Activated CD4-positive, alpha-beta T cell treated with anti-CD3 and anti-CD28 coated beads, Interleukin-2, amount 50 U/mL, for 4 hours (primary cell): ENCODE results near the gene TASP1.
"Not testable (repeated sequence)": the region's sequence is repeated elsewhere in the genome, so short reads cannot be mapped to it uniquely, and the experiment has no call there.

ENCODE experiments used
- DNase-seq, 2 experiments: peaks; one replicate each; pipeline ENCODE4 v3.0.0-alpha.2; 2020

TASP1 gene

DNA sequence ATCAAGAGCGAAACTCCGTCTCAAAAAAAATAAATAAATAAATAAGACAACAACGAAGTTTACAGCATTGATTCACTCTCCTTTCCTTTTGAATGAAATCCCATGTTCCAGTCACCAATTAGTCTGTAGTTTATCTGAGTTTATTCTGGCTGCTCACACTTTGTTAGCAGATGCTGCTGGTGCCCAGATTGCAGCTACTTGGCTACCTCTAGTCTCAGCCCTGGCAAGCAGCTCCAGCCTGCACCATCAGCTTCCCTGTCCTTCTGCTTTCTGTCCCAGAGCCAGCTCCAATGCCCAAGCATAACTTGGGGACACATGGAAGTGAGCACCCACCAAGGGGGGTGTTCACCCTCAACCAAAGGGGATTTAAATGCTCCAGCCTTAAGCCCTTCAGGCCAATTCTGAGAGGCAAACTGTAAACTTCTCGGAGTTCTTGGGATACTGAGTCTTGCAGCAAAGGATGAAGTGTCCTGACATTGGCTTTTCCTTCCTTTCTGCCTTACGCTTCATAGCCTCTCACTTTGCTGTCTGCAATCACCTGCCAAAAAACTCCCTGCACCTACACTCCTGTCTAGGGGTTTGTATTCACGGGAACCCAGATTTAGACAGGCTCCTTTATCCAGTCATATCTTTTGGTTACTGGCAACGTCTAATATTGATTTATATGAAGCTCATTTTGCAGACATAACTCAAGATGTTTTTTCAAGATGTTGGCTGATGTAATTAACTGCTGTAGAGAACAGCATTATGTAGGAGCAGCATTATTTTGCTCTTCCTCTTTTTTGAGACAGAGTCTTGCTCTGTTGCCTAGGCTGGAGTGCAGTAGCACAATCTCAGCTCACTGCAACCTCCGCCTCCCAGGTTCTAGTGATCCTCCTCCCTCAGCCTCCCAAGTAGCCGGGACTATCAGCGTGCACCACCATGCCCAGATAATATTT, 9.8 kb upstream of the TASP1 start:
- no peak for DNase-seq

DNA sequence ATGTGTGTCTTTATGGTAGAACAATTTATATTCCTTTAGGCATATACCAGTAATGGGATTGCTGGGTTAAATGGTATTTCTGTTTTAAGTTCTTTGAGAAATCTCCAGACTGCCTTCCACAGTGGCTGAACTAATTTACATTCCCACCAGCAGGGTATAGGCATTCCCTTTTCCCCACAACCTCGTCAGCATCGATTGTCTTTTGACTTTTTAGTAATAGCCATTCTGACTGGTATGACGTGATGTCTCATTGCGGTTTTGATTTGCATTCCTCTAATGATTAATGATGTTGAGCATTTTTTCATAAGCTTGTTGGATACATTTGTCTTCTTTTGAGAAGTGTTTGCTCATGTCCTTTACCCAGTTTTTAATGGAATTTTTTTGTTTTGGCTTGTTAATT, 5.3 kb upstream of the TASP1 start:
- DNase-seq, result no peak

DNA sequence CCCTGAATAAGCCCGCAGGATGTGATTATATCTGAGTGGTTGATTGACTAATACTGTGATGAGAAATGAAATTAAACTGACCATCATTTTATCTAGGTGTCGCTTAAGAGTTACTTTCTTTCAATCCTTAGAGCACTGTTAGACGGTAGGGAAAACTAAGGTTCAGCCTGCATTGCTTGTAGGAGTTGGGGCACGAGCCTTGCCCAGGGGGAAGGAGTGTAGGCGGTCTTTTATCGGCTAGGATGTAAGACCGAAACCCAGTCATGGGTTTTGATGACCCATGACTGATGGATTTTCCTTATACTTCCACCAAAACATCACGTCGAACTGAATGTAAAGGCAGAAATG, 392 bp upstream of the TASP1 start:
- DNase-seq, result no peak

DNA sequence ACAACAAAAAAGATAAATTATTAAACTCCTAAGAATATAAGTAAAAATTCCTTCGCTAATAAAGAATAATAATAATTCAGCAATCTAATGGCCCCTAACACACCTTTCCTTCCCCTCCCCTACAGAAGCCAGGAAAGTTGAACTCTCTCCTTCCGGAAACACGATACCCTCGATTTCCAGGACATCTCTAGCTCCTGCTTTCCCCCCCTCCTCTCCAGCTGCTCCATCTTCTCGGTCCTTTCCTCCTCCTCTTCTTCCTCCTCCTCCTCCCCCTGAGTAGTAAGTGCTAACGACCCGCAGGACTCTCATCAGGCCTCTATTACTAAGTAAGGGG, 603 bp downstream of the TASP1 start:
- no peak for DNase-seq

DNA sequence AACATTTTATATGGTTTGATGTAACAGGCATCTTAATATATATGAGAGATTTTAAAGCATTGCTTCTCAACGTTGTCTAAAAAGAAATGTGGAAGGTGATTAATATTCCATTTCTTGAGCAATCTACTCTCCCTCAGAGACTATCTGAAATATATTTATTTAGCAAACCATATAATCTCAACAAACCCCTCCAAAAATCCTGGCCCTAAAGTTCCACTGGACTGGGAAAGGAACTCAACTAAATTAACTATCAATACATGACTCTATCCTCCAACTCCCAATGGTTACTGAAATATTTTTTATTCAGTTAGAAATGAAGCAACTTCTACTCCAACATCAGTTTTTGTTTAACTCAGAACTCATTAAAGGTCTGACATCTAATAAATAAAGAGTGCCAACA, 6.3 kb downstream of the TASP1 start:
- no peak for DNase-seq

DNA sequence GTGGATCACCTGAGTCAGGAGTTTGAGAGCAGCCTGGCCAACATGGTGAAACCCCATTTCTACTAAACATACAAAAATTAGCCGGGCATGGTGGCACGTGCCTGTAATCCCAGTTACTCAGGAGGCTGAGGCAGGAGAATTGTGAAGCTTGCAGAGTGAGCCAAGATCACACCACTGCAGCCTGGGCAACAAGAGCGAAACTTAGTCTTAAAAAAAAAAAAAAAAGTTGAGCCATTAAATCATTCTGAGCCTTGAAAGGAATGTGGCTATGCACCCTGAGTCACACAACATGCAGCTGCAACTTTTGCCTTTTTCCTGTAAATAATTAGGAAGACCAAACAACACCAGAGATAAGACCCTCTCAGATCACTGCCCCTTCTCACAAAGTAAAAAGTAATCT, 11.2 kb downstream of the TASP1 start:
- DNase-seq, result not testable (repeated sequence)

DNA sequence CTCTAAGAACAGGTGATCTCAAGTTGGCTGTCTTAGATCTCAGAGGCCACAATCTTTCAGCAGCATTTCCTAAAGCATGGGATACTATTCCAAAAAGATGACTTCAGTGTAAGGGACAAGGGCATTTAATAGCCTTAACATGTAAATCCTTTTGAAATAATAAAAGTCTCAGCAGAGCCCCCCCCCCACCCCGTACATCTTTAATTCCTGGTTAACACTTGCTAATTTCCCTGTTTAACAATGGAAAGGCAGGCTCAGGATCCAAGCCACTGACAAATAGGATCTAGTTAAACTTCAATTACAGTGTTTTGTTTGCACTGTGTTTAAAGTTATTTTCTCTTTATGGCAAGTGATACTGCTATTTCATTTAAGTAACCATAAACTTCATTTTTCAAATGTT, 12.0 kb downstream of the TASP1 start:
- DNase-seq, result no peak

DNA sequence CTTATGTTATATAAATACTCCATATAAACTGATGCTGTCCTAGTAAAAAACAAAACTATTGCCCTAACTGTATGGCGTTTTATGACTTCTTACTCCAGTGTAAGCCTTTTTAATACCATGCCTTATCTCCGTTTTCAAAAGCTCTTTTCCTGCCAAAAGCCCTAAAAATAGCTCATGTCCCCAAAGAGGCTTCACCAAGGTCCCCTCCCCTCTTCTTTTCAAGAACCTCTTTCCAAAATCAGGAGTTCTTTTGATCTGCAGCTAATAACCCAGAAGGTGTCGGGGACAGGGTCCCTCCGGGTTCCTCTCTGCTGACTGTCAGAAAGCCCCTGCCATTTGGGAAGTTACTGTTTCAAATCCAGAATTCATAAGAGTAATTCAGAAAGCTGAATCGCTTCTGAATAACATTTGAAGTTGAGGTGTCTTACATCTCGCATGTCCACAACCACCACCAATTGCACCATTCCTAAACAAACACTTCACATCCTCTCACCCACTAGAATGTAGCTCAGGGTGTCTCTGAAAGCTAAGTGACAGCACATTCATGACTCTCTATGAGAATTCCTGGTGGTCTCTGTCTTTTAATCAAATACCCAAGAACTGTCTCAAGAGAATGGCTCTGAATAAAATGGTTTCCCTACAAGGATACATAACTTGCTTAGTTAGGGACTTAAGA, 13.3 kb downstream of the TASP1 start:
- DNase-seq, result no peak

DNA sequence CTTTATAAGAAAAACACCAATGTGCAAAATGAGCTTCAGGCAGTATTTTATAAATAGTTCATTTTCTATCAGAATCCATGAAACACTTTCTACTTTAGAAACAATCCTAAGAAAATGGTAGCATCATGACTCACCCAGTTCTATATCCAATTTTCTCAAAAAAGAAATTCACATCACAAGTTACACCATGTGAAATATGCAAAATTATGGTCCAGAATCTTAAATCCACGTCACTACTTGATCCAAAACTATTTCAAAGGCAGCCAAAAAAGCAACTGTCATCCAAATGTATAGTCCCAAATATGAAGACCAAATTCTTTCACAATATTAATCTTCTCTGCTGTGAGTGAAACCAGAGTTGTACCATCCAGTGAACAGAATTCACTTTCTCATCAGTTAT, 19.3 kb downstream of the TASP1 start:
- not testable (repeated sequence) for DNase-seq

DNA sequence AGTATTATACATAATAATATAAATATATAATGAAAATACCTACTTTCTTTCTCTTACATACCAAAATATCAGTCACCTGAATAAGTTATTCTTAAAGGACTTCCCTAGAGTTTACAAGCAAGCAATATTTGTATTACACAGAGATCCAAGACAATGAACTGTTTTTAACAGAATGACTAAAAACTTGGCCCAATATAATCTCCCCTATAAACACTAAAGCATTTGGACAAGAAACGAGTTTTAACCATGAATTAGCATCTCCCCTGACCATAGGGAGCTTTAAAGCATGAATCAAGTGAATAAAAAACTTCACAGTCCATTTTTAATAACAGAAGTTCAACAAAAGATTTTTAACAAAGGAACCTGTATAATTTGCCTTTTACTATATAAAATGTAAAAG, 20.3 kb downstream of the TASP1 start:
- DNase-seq, result not testable (repeated sequence)

DNA sequence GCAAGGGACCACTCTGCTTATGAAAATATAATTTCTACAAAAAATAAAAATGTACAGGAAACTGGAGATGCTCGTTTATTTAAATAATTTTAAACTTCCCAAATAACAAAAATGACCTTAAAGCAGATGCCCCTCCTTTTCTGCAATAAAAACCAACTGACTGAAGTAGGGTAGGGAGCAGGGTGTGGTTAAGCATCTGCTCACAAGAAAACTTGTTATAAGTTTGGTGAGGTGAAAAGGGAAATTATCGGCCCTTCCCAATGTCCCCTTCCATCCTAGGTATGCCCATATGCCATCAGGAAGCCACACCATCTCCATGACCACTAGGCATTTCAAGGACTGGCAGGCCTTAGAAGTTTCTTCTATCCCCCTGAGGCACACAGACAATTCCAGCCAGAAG, 21.1 kb downstream of the TASP1 start:
- not testable (repeated sequence) for DNase-seq

DNA sequence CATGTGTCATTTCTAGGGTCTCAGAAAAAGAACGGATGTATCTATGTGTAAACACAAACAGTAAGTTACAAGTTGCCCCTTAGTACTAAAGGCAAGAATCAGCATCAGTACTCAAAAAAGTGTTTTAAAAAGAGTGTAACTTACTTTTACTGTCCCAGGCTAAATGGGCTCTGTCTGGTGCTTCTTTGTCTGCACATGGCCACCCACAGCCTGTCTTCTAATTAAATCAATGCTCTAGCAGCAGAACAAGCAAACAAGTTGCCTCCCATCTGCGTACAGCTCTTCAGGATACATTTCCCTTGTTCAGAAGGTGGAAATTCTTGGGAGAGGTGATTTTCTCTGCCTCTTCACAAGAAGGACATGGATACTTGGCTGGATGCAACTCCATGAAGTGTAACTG, 22.0 kb downstream of the TASP1 start:
- DNase-seq, result not testable (repeated sequence)

DNA sequence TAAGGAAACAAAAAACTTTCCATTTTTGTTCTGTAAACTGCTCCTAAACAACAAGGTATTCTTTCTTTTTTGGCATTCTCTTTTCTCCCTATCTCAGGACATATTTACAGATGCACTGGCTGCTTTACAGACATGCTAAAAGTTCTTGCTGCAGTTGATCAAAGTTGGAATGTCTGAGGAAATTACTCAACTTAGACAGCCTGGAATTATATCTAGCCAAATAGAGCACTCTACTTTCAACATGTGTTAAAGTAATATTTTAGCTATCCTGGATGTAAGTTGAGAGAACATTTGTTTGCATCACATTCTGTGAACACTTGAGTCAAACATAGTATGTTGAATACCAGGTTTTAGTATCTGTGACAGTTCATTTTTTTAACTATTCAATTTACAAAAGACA, 24.8 kb downstream of the TASP1 start:
- no peak for DNase-seq

DNA sequence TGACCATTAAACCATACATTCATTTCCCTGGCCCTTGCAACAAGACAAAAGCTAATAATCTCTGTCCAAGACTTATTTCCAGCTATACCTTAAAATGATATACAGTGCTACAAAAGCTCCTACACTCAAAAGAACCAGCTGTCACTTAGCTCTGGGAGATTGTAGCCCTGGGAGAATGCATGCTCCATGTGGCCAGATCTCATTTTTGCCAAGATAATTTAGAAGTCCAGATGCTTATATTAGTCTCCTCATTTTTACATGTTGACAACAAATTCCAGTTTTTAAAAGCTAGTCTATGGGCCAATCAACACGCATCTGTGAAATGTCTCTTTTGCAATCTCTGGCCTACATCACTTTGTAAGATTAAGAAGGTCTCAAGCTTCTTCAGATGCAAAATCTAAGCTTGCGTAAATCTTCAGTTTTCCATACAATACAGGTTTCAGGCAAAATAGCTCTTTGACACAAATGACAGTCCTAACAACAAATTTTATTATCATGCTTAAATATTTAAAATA, 27.1 kb downstream of the TASP1 start:
- DNase-seq, result no peak

DNA sequence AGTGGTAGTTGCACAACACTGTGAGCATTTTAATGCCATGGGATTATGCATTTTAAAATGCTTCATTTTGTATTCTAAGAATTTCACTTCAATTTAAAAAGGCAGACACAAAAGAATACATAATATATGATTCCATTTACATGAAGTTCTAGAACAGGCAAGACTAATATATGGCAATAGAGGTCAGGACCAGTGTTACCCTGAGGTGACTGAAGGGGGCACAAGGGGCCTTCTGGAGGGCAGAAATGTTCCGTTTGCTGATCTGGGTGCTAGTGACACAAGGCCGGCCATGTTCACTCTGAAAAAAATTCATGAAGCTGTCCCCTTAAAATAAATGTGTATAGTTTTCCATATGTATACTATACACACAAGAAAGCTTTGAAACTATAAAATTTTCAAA, 28.5 kb downstream of the TASP1 start:
- no peak for DNase-seq

DNA sequence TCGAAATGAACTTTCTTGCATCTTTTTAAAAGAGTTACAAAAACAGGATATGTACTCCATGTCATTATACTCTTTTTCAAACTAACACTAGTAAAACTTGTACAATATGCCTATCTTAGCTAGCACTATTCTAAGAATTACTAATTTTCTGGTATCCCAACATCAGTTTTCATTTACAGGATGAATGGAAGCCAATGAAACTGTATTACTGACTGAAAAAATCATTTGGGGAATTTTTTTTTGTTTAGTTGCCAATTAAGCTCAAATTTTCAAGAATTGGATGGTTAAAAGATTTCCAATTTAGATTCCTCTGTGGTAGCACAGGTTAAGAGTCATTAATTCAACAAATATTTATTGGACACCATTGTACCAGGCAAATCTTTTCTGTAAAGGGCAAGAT, 30.7 kb downstream of the TASP1 start:
- DNase-seq, result no peak

DNA sequence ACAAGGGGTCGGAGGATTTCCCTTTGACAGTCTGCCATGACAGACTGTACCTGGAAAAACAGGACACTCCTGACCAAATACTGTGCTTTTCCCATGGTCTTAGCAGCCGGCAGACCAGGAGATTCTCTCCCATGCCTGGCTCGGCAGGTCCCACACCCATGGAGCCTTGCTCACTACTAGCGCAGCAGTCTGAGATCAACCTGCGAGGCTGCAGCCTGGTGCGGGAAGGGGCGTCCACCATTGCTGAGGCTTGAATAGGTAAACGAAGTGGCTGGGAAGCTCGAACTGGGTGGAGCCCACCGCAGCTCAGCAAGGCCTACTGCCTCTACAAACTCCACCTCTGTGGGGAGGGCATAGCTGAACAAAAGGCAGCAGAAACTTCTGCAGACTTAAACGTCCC, 45.3 kb downstream of the TASP1 start:
- DNase-seq, result not testable (repeated sequence)

DNA sequence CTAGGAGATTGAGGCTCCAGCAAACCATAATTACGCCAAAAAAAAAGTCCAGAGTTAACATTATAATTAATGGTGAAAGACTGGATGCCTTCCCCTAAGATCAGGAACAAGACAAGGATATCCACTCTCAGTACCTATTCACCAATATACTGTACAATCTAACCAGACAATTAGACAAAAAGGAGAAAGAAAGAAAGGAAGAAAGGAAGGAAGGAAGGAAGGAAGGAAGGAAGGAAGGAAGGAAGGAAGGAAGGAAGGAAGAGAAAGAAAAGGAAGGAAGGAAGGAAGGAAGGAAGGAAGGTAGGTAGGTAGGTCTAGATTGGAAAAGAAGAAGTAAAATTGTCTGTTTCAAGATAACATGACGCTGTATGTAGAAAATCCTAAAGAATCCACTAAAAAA, 50.7 kb downstream of the TASP1 start:
- DNase-seq, result no peak

DNA sequence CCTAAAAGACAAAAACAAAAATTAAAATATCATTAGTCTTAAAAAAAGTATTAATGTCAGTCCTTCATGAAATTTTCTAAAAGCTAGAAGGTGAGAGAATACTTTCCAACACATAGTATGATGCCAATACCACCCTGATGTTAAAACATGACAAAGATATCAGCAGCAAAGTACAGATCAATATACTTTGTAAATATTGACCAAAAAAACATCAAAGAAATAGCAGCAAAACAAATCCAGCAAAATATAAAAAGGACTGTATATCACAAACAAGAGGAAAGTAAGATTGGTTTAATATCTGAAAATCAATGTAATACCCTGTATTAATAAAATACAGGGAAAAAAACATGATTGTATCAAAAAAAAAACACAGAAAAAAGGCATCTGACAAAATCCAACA, 51.4 kb downstream of the TASP1 start:
- no peak for DNase-seq

DNA sequence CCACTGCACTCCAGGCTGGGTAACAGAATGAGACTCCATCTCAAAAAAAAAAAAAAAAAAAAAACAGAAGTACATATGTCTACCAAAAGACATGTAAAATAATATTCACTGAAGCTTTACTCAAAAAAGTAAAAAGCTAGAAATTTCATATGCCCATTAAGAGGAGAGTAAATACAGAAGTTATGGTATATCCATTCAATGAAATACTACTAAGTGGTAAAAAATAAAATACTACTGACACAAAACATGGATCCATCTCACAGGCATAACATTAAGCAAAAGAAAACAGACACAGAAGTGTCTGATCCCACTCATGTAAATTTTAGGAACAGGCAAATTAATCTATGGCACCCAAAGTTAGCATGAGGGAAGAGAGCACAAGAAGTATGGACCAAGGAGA, 52.6 kb downstream of the TASP1 start:
- DNase-seq, result no peak

DNA sequence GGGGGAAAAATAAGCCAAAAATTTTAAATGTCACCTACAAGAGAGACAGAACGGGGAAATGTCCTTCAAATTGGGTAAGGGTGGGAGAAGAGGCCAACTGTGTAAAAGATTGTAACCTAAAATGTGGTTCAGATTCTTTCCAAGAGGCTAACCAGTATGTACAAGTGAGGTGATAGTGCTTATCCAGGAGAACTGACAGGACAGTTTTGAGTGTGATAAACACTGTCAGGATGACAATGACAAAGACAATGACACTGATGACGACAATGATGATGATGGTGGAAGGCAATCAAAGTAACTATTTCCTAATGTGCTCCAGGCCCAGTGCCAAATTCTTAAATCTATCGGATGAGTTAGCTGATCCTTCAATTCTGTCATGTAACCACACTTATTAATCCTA, 57.3 kb downstream of the TASP1 start:
- no peak for DNase-seq

DNA sequence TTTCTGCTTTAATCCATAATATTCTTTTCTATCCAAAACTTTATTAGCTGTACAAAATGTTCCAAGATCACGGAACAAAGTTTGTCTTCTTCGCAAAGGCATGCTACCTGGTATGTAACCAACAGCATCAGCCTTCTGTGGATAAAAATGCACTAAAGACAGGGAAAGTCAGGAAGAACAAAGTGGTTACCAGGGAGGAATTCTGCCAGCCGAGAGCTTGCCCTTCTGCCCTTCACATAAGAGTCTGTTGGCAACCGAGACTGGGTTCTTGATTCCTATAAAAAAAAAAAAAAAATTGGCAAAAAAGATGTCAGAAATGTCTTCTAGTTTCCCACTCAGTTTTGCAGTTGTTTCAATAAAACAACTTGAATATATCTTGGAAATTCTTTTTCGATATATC, 58.0 kb downstream of the TASP1 start:
- no peak for DNase-seq

DNA sequence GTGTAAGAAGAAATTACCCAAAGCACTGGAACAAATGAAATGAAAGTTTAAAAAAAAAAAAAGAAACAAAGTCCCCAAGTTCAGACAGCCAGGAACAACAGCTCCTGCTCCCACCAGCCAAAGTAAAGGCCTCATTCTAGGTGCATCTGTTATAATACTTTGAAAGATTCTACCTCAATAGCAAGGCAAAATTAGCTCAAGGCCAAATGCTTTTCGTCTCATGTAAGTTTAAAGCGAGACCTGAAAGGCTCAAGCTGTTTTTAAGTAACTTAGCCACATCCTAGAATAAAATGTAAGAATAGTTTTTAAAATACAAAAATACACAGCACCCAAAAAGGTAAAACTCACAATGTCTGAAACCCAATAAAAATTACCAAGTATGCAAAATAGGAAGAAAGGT, 64.7 kb downstream of the TASP1 start:
- no peak for DNase-seq

DNA sequence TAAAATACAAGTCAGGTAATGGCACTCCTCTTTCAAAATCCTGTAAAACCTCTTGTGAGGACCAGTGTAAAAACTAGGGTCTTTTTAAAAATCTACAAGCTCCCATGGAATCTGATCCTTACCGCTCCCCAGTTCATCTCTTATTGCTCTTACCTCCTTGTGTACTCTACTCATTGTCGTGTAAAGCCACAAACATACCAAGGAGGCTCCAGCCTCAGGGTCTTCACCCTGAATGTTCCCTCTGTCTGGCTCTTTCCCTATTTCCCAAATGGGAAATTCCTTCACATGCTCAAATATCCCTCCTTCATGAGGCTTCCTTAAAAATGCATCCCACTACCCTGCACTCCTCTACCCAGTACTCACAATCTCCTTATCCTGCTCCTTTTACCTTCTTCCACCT, 67.1 kb downstream of the TASP1 start:
- no peak for DNase-seq

DNA sequence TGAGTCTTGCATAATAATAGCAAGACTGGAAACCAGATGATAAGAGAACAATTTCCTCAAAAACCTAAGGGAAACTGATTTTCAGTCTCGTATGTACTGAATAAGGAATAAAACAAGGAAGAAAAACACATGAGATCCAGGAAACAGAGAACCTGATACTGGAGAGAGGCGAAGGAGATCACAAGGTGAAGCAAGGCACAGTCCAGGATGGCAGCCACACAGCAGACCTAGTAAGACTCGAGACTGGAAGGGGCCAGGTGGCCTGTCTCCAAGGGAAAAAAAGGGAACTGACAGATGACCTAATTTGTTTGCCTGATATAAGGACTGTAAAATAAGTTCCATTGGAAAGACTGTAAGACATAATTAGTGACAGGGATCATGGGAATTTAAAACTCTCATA, 71.1 kb downstream of the TASP1 start:
- DNase-seq, result no peak
